ENCODE data around the gene MTCL1. TPM values are rescaled to one million over a fixed set of nuclear protein-coding genes. Genes with fewer than 3 reads are reported as not detected.

MTCL1 gene
- total RNA-seq, 5 donors from 2014 or later (not counting 1 experiment from before 2014, with no cell fraction given), result 0.40 to 0.98 (median 0.83) TPM

DNA sequence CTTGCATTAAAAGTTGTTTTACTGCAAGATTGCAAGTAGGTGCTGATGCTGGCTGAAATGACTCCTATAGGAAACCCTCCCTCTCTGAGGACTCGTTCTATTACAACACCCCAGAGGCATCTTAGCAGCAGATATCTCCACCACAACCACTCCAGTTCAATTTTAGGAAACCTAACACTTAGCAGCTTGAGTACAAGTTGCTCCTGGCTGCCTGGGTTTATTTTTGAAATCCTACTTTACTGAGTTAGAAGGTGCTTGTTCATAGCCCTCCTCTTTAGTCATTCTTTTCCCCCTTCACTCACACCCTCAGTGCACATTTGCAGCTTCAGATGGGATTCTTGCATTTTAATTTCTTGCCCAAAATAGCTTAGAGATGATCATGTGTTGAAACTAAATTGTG lies 111.5 kb downstream of the MTCL1 start:
- DNase-seq, result no peak
- CTCF ChIA-PET, result interaction anchor here in 1 of 2 donors (0.6 kb wide), 1 partner anchor 749 kb away, joined by 5 read pairs; no protein-coding TSS in a partner anchor
- WGBS (ENCODE audit: insufficient coverage), result no CpG with 5 or more reads among the region's 1 CpG

GRCh38 chr18:8818982-8819381 lies 113.6 kb downstream of the MTCL1 start:
- POLR2A ChIA-PET, result no interaction called here
- Mint-ChIP-seq H3K4me3 (no peak overlapping the region), H3K27ac (no peak overlapping the region), H3K27me3 (peaks cover 0 to 3% of the 10 kb centered on the region in 2 donors), H3K9me3 (no peaks in the 10 kb centered on the region), H3K36me3 (no peaks in the 10 kb centered on the region), H3K4me1 (peaks cover 0 to 2% (median 0%) of the 10 kb centered on the region in 3 donors)
- Histone ChIP-seq H3K4me1 (ENCODE audit: control insufficient read depth in 1 of 2, extremely low read depth in 1 of 2, insufficient read depth in 2 of 2, low read length in 2 of 2) (no peaks in the 10 kb centered on the region), H3K27me3 (replicated peaks in 1 of 2; ENCODE audit: control insufficient read depth in 2 of 2, extremely low read depth in 1 of 2, insufficient read depth in 2 of 2, low read length in 1 of 2) (peaks cover 0 to 3% of the 10 kb centered on the region in 2 experiments), H3K27ac (ENCODE audit: low read length) (no peak overlapping the region), H3K4me3 (ENCODE audit: control insufficient read depth in 1 of 2, extremely low read depth in 1 of 2, low read length in 1 of 2) (no peak overlapping the region), H3K9me3 (no peaks in the 10 kb centered on the region), H3K36me3 (ENCODE audit: control insufficient read depth in 2 of 2, extremely low read depth in 1 of 2, insufficient read depth in 1 of 2, low read length in 1 of 2) (no peaks in the 10 kb centered on the region)
- DNase-seq (no peak), ATAC-seq (replicated peaks in 1 of 4) (no peak)
- 83% methylated on average over 12 of the region's 15 CpGs for WGBS (ENCODE audit: insufficient coverage)
- CTCF ChIA-PET, result no interaction called here

More for the DNA sequence above, 111.5 kb downstream of the MTCL1 start:
- H3K9me3 ChIP-seq, result no peaks in the 10 kb centered on the region
- Mint-ChIP-seq H3K4me3 (no peak overlapping the region), H3K27ac (no peak overlapping the region), H3K36me3 (no peaks in the 10 kb centered on the region), H3K27me3 (no peaks in the 10 kb centered on the region), H3K4me1 (peaks cover 0 to 2% (median 0%) of the 10 kb centered on the region in 3 donors), H3K9me3 (no peaks in the 10 kb centered on the region)
- POLR2A ChIA-PET, result no interaction called here
- no peak overlapping the region for H3K27ac ChIP-seq (ENCODE audit: low read length)
- H3K4me1 ChIP-seq (ENCODE audit: control insufficient read depth in 1 of 2, extremely low read depth in 1 of 2, insufficient read depth in 2 of 2, low read length in 2 of 2), result no peaks in the 10 kb centered on the region
- H3K4me3 ChIP-seq (ENCODE audit: control insufficient read depth in 1 of 2, extremely low read depth in 1 of 2, low read length in 1 of 2), result no peak overlapping the region
- no peak for ATAC-seq (replicated peaks in 1 of 4)
- peaks cover 0 to 6% of the 10 kb centered on the region in 2 experiments for H3K27me3 ChIP-seq (replicated peaks in 1 of 2; ENCODE audit: control insufficient read depth in 2 of 2, extremely low read depth in 1 of 2, insufficient read depth in 2 of 2, low read length in 1 of 2)
- H3K36me3 ChIP-seq (ENCODE audit: control insufficient read depth in 2 of 2, extremely low read depth in 1 of 2, insufficient read depth in 1 of 2, low read length in 1 of 2), result no peaks in the 10 kb centered on the region

- H3K27ac Mint-ChIP-seq, result no peak overlapping the region
- ChIA-PET POLR2A (no interaction called here), CTCF (no interaction called here)
- H3K36me3 Mint-ChIP-seq, result no peaks in the 10 kb centered on the region
- no peaks in the 10 kb centered on the region for H3K9me3 ChIP-seq
- DNase-seq, result no peak
- H3K27me3 ChIP-seq (replicated peaks in 1 of 2; ENCODE audit: control insufficient read depth in 2 of 2, extremely low read depth in 1 of 2, insufficient read depth in 2 of 2, low read length in 1 of 2), result peaks cover 0 to 10% of the 10 kb centered on the region in 2 experiments
- no peaks in the 10 kb centered on the region for H3K36me3 ChIP-seq (ENCODE audit: control insufficient read depth in 2 of 2, extremely low read depth in 1 of 2, insufficient read depth in 1 of 2, low read length in 1 of 2)
- H3K4me1 ChIP-seq (ENCODE audit: control insufficient read depth in 1 of 2, extremely low read depth in 1 of 2, insufficient read depth in 2 of 2, low read length in 2 of 2), result no peaks in the 10 kb centered on the region
- no peaks in the 10 kb centered on the region for H3K9me3 Mint-ChIP-seq
- WGBS (ENCODE audit: insufficient coverage), result 70% methylated on average over 5 of the region's 9 CpGs
- H3K4me1 Mint-ChIP-seq, result peaks cover 0 to 2% (median 0%) of the 10 kb centered on the region in 3 donors
- no peak overlapping the region for H3K27ac ChIP-seq (ENCODE audit: low read length)
- H3K27me3 Mint-ChIP-seq, result peaks cover 0 to 3% of the 10 kb centered on the region in 2 donors
- no peak for ATAC-seq (replicated peaks in 1 of 4)
- H3K4me3 Mint-ChIP-seq, result no peak overlapping the region
- no peak overlapping the region for H3K4me3 ChIP-seq (ENCODE audit: control insufficient read depth in 1 of 2, extremely low read depth in 1 of 2, low read length in 1 of 2)
Observed at GRCh38 chr18:8820396-8821082, 115.2 kb downstream of the MTCL1 start.

- H3K36me3 Mint-ChIP-seq, result no peaks in the 10 kb centered on the region
- peaks cover 0 to 3% of the 10 kb centered on the region in 2 donors for H3K27me3 Mint-ChIP-seq
- Histone ChIP-seq H3K9me3 (no peaks in the 10 kb centered on the region), H3K4me1 (ENCODE audit: control insufficient read depth in 1 of 2, extremely low read depth in 1 of 2, insufficient read depth in 2 of 2, low read length in 2 of 2) (no peaks in the 10 kb centered on the region), H3K36me3 (ENCODE audit: control insufficient read depth in 2 of 2, extremely low read depth in 1 of 2, insufficient read depth in 1 of 2, low read length in 1 of 2) (no peaks in the 10 kb centered on the region), H3K4me3 (ENCODE audit: control insufficient read depth in 1 of 2, extremely low read depth in 1 of 2, low read length in 1 of 2) (no peak overlapping the region), H3K27me3 (replicated peaks in 1 of 2; ENCODE audit: control insufficient read depth in 2 of 2, extremely low read depth in 1 of 2, insufficient read depth in 2 of 2, low read length in 1 of 2) (peaks cover 0 to 13% of the 10 kb centered on the region in 2 experiments), H3K27ac (ENCODE audit: low read length) (no peak overlapping the region)
- H3K27ac Mint-ChIP-seq, result no peak overlapping the region
- CTCF ChIA-PET, result no interaction called here
- no peak overlapping the region for H3K4me3 Mint-ChIP-seq
- H3K9me3 Mint-ChIP-seq, result no peaks in the 10 kb centered on the region
- no CpG with 5 or more reads among the region's 3 CpGs for WGBS (ENCODE audit: insufficient coverage)
- no peak for DNase-seq
- no peak for ATAC-seq (replicated peaks in 1 of 4)
- H3K4me1 Mint-ChIP-seq, result peaks cover 0 to 2% (median 0%) of the 10 kb centered on the region in 3 donors
- POLR2A ChIA-PET, result no interaction called here
Observed at GRCh38 chr18:8821083-8821465, 115.7 kb downstream of the MTCL1 start.

GRCh38 chr18:8821531-8821930 lies 116.2 kb downstream of the MTCL1 start:
- POLR2A ChIA-PET, result no interaction called here

GRCh38 chr18:8822643-8823042 lies 117.3 kb downstream of the MTCL1 start:
- no peak for ATAC-seq (replicated peaks in 1 of 4)
- no peaks in the 10 kb centered on the region for H3K36me3 ChIP-seq (ENCODE audit: control insufficient read depth in 2 of 2, extremely low read depth in 1 of 2, insufficient read depth in 1 of 2, low read length in 1 of 2)
- no CpG with 5 or more reads among the region's 10 CpGs for WGBS (ENCODE audit: insufficient coverage)
- H3K4me1 Mint-ChIP-seq, result peaks cover 0 to 2% (median 0%) of the 10 kb centered on the region in 3 donors
- H3K27ac Mint-ChIP-seq, result no peak overlapping the region
- H3K4me1 ChIP-seq (ENCODE audit: control insufficient read depth in 1 of 2, extremely low read depth in 1 of 2, insufficient read depth in 2 of 2, low read length in 2 of 2), result no peaks in the 10 kb centered on the region
- H3K27me3 Mint-ChIP-seq, result peaks cover 0 to 3% of the 10 kb centered on the region in 2 donors
- H3K4me3 Mint-ChIP-seq, result no peak overlapping the region
- no peaks in the 10 kb centered on the region for H3K9me3 ChIP-seq
- POLR2A ChIA-PET, result no interaction called here
- H3K27ac ChIP-seq (ENCODE audit: low read length), result no peak overlapping the region
- no peak for DNase-seq
- H3K9me3 Mint-ChIP-seq, result no peaks in the 10 kb centered on the region
- H3K4me3 ChIP-seq (ENCODE audit: control insufficient read depth in 1 of 2, extremely low read depth in 1 of 2, low read length in 1 of 2), result no peak overlapping the region
- no peaks in the 10 kb centered on the region for H3K36me3 Mint-ChIP-seq
- CTCF ChIA-PET, result interaction anchor here in 1 of 2 donors (0.6 kb wide), 1 partner anchor 296 kb away, joined by 4 read pairs; no protein-coding TSS in a partner anchor
- peaks cover 0 to 14% of the 10 kb centered on the region in 2 experiments for H3K27me3 ChIP-seq (replicated peaks in 1 of 2; ENCODE audit: control insufficient read depth in 2 of 2, extremely low read depth in 1 of 2, insufficient read depth in 2 of 2, low read length in 1 of 2)

More at GRCh38 chr18:8821531-8821930, 116.2 kb downstream of the MTCL1 start:
- peaks cover 0 to 14% of the 10 kb centered on the region in 2 experiments for H3K27me3 ChIP-seq (replicated peaks in 1 of 2; ENCODE audit: control insufficient read depth in 2 of 2, extremely low read depth in 1 of 2, insufficient read depth in 2 of 2, low read length in 1 of 2)
- H3K9me3 Mint-ChIP-seq, result no peaks in the 10 kb centered on the region
- CTCF ChIA-PET, result no interaction called here
- H3K9me3 ChIP-seq, result no peaks in the 10 kb centered on the region
- no peak overlapping the region for H3K4me3 Mint-ChIP-seq
- H3K4me1 ChIP-seq (ENCODE audit: control insufficient read depth in 1 of 2, extremely low read depth in 1 of 2, insufficient read depth in 2 of 2, low read length in 2 of 2), result no peaks in the 10 kb centered on the region
- H3K27me3 Mint-ChIP-seq, result peaks cover 0 to 3% of the 10 kb centered on the region in 2 donors
- no CpG with 5 or more reads among the region's 1 CpG for WGBS (ENCODE audit: insufficient coverage)
- no peaks in the 10 kb centered on the region for H3K36me3 Mint-ChIP-seq
- H3K4me1 Mint-ChIP-seq, result peaks cover 0 to 2% (median 0%) of the 10 kb centered on the region in 3 donors
- ATAC-seq (replicated peaks in 1 of 4), result no peak
- H3K27ac Mint-ChIP-seq, result no peak overlapping the region
- no peaks in the 10 kb centered on the region for H3K36me3 ChIP-seq (ENCODE audit: control insufficient read depth in 2 of 2, extremely low read depth in 1 of 2, insufficient read depth in 1 of 2, low read length in 1 of 2)
- H3K27ac ChIP-seq (ENCODE audit: low read length), result no peak overlapping the region
- no peak overlapping the region for H3K4me3 ChIP-seq (ENCODE audit: control insufficient read depth in 1 of 2, extremely low read depth in 1 of 2, low read length in 1 of 2)
- no peak for DNase-seq

Data from T-cell (primary cell).